ENCODE measurements around the gene PROX1. TPM values are rescaled to one million over a fixed set of nuclear protein-coding genes. Genes with fewer than 3 reads are reported as not detected.

The PROX1 gene
- total RNA-seq, 1 donor from 2014 or later, result 0.32 TPM

- no peak for DNase-seq (ENCODE audit: low spot score in 2 of 2)
- TF ChIP-seq CTCF (IDR thresholded peaks at IDR 0.05), result no peak
- H3K27ac ChIP-seq, result no peak overlapping the region
- H3K36me3 ChIP-seq, result no peaks in the 10 kb centered on the region
- no peaks in the 10 kb centered on the region for H3K4me1 ChIP-seq
- H3K27me3 ChIP-seq, result no peaks in the 10 kb centered on the region
- intact Hi-C loops (cut with DNase I), result no loop called here
- no peaks in the 10 kb centered on the region for H3K9me3 ChIP-seq
- no peak overlapping the region for H3K4me3 ChIP-seq
Measured at GRCh38 chr1:213973129-213973528, 14.6 kb upstream of the PROX1 start.

GRCh38 chr1:213976665-213977485, 10.9 kb upstream of the PROX1 start:
- Histone ChIP-seq H3K4me1 (no peaks in the 10 kb centered on the region), H3K27me3 (peaks cover 19% of the 10 kb centered on the region)
- intact Hi-C loops (cut with DNase I), result no loop called here

GRCh38 chr1:213977486-213977842, 10.3 kb upstream of the PROX1 start:
- intact Hi-C loops (cut with DNase I), result no loop called here
- Histone ChIP-seq H3K4me3 (no peak overlapping the region), H3K4me1 (peaks cover 0 to 2% of the 10 kb centered on the region in 2 donors), H3K9me3 (no peaks in the 10 kb centered on the region), H3K27ac (no peak overlapping the region), H3K27me3 (peaks cover 19% of the 10 kb centered on the region), H3K36me3 (no peaks in the 10 kb centered on the region)
- no peak for DNase-seq (ENCODE audit: low spot score in 2 of 2)
- TF ChIP-seq CTCF (IDR thresholded peaks at IDR 0.05), result no peak

More at GRCh38 chr1:213976665-213977485, 10.9 kb upstream of the PROX1 start:
- no peak for DNase-seq (ENCODE audit: low spot score in 2 of 2)
- no peaks in the 10 kb centered on the region for H3K9me3 ChIP-seq
- no peak overlapping the region for H3K4me3 ChIP-seq
- H3K36me3 ChIP-seq, result no peaks in the 10 kb centered on the region
- TF ChIP-seq CTCF (IDR thresholded peaks at IDR 0.05), result no peak
- no peak overlapping the region for H3K27ac ChIP-seq

GRCh38 chr1:213977909-213978308, 9.9 kb upstream of the PROX1 start:
- no peak overlapping the region for H3K4me3 ChIP-seq
- no peak for TF ChIP-seq CTCF (IDR thresholded peaks at IDR 0.05)
- peaks cover 4 to 6% of the 10 kb centered on the region in 2 donors for H3K4me1 ChIP-seq
- H3K36me3 ChIP-seq, result no peaks in the 10 kb centered on the region
- H3K27ac ChIP-seq, result no peak overlapping the region
- no peaks in the 10 kb centered on the region for H3K9me3 ChIP-seq
- peaks cover 22% of the 10 kb centered on the region for H3K27me3 ChIP-seq
- intact Hi-C loops (cut with DNase I), result no loop called here
- DNase-seq (ENCODE audit: low spot score in 2 of 2), result no peak

GRCh38 chr1:213979751-213980586, 7.8 kb upstream of the PROX1 start:
- intact Hi-C loops (cut with DNase I), result loop anchor here (10.0 kb wide), 1 partner anchor 525 kb away; no protein-coding TSS in a partner anchor
- no peak overlapping the region for H3K4me3 ChIP-seq
- H3K27ac ChIP-seq, result no peak overlapping the region
- no peak for TF ChIP-seq CTCF (IDR thresholded peaks at IDR 0.05)
- no peaks in the 10 kb centered on the region for H3K9me3 ChIP-seq
- peaks cover 35% of the 10 kb centered on the region for H3K27me3 ChIP-seq
- H3K36me3 ChIP-seq, result no peaks in the 10 kb centered on the region
- peaks cover 8 to 9% of the 10 kb centered on the region in 2 donors for H3K4me1 ChIP-seq
- no peak for DNase-seq (ENCODE audit: low spot score in 2 of 2)

All from ascending aorta (tissue), 2 donors.